Neuronal stem cell (in vitro differentiated cells): ENCODE measurements around the gene PRUNE2.

Source experiments
- DNase-seq: peaks from one replicate; pipeline ENCODE4 v3.0.0-alpha.2; 2013; ENCODE audit warnings: low spot score
- H2AFZ ChIP-seq: one replicate; pipeline ENCODE4 v1.6.1; 2013; ENCODE audit warnings: mild to moderate bottlenecking, low read length, inconsistent platforms
- H2AK5ac ChIP-seq: 2 replicates; pipeline ENCODE4 v1.6.1; 2013; ENCODE audit warnings: low read depth, mild to moderate bottlenecking, inconsistent platforms, low read length, moderate library complexity, mixed read lengths
- H2BK120ac ChIP-seq: 2 replicates; pipeline ENCODE4 v1.6.1; 2013; ENCODE audit warnings: low read depth, mild to moderate bottlenecking, inconsistent platforms, low read length, moderate library complexity, mixed read lengths
- H2BK12ac ChIP-seq: one replicate; pipeline ENCODE4 v1.6.1; 2013; ENCODE audit warnings: low read length, inconsistent platforms
- H2BK15ac ChIP-seq: 2 replicates; pipeline ENCODE4 v1.6.1; 2013; ENCODE audit warnings: mild to moderate bottlenecking, low read length, inconsistent platforms, mixed read lengths
- H2BK5ac ChIP-seq: one replicate; pipeline ENCODE4 v1.6.1; 2013; ENCODE audit warnings: inconsistent platforms, mild to moderate bottlenecking, low read length, moderate library complexity
- H3K14ac ChIP-seq: one replicate; pipeline ENCODE4 v1.6.1; 2013; ENCODE audit warnings: low read length, inconsistent platforms
- H3K18ac ChIP-seq: 2 replicates; pipeline ENCODE4 v1.6.1; 2013; ENCODE audit warnings: low read length, inconsistent platforms
- H3K23ac ChIP-seq: 2 replicates; pipeline ENCODE4 v1.6.1; 2013; ENCODE audit warnings: low read depth, mild to moderate bottlenecking, mixed read lengths, low read length, inconsistent platforms; ENCODE audit not compliant: poor library complexity
- H3K27ac ChIP-seq: replicated peaks from 3 replicates; pipeline ENCODE4 v1.5.1; 2013; ENCODE audit warnings: low read length, inconsistent platforms
- H3K27me3 ChIP-seq, 3 experiments: 2 replicates each; pipeline ENCODE4 v1.6.1; 2013; ENCODE audit warnings: low read length in 3 of 3, mild to moderate bottlenecking in 2 of 3, inconsistent platforms in 1 of 3, low read depth in 1 of 3, mixed read lengths in 1 of 3, moderate library complexity in 1 of 3; ENCODE audit not compliant: control insufficient read depth in 3 of 3, insufficient read depth in 3 of 3
- H3K36me3 ChIP-seq, 2 donors: replicated peaks in 1 of 2; 2 replicates each; pipeline ENCODE4 v1.6.1; 2013; ENCODE audit warnings: low read length in 2 of 2; ENCODE audit not compliant: control insufficient read depth in 2 of 2, insufficient read depth in 2 of 2
- H3K4ac ChIP-seq: 2 replicates; pipeline ENCODE4 v1.6.1; 2013; ENCODE audit warnings: inconsistent platforms, mild to moderate bottlenecking, low read length, moderate library complexity
- H3K4me1 ChIP-seq, 2 donors: 1 replicate in 1 of 2; 2 replicates in 1 of 2; pipeline ENCODE4 v1.6.1; 2013; ENCODE audit warnings: low read length in 2 of 2, low read depth in 1 of 2; ENCODE audit not compliant: control insufficient read depth in 2 of 2, insufficient read depth in 1 of 2
- H3K4me2 ChIP-seq: one replicate; pipeline ENCODE4 v1.6.1; 2013; ENCODE audit warnings: mild to moderate bottlenecking, low read length, inconsistent platforms; ENCODE audit not compliant: insufficient read depth, poor library complexity, severe bottlenecking
- H3K4me3 ChIP-seq, 2 donors: 2 replicates each; pipeline ENCODE4 v1.5.1; 2013; ENCODE audit warnings: low read length in 2 of 2, mild to moderate bottlenecking in 2 of 2, inconsistent platforms in 1 of 2, moderate library complexity in 1 of 2
- H3K79me1 ChIP-seq: one replicate; pipeline ENCODE4 v1.6.1; 2013; ENCODE audit warnings: low read depth, mild to moderate bottlenecking, inconsistent platforms, low read length, moderate library complexity
- H3K9ac ChIP-seq: one replicate; pipeline ENCODE4 v1.6.1; 2013; ENCODE audit warnings: mild to moderate bottlenecking, low read depth, low read length, inconsistent platforms; ENCODE audit not compliant: poor library complexity
- H3K9me3 ChIP-seq, 2 donors: replicated peaks in 1 of 2; 2 replicates each; pipeline versions ENCODE3 to v1.6.1; 2013; ENCODE audit warnings: low read length in 2 of 2, mild to moderate bottlenecking in 2 of 2, inconsistent platforms in 1 of 2, low read depth in 1 of 2, mixed read lengths in 1 of 2, moderate library complexity in 1 of 2; ENCODE audit not compliant: control insufficient read depth in 2 of 2, insufficient read depth in 1 of 2
- H4K8ac ChIP-seq: one replicate; pipeline ENCODE4 v1.6.1; 2013; ENCODE audit warnings: low read depth, mild to moderate bottlenecking, inconsistent platforms, low read length, moderate library complexity
- H4K91ac ChIP-seq: one replicate; pipeline ENCODE4 v1.6.1; 2013; ENCODE audit warnings: low read length, low read depth, mild to moderate bottlenecking, inconsistent platforms; ENCODE audit not compliant: poor library complexity
- WGBS, 2 donors: extraction: QIAGEN DNeasy Blood & Tissue Kit; methylation state at CpG; one replicate each; pipeline ENCODE4 v1.1.7; 2013; ENCODE audit warnings: missing lambda C conversion rate in 2 of 2, mixed read lengths in 1 of 2; ENCODE audit not compliant: insufficient read length in 2 of 2, insufficient replicate concordance in 1 of 2; ENCODE audit errors: extremely low coverage in 2 of 2; 5-methylcytosine and 5-hydroxymethylcytosine counted together

The PRUNE2 gene

DNA sequence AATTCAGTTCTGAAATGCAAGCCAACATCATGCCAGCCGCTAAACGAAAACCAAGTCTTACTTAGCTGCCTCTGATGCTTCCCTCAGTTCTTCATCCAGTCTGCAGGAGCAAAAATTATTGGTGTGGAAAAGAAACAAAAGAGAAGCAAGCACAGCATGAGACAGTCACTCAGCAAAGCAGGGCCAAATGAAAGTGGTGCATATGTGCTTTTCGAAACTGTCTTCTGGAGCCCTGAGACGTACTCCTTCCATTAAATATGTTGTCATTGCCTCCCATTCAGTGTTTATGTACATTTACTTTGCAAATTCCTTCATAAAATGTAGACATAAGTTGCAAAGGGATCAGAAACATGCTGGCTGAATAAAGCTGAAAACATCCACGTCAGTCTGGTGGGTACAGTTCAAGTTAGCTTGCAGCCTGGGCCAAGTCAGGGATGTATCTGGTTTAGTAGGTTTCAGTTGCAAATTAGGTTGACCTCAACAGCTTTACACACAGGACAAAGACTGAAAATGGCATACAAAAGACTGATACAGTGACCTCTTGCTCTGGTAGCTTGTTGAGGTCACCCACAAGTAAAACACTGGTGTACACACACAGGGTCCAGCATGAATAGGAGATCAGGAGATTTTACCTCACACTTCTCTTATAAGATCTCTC is 281.4 kb downstream of the PRUNE2 start:
- no peak for DNase-seq
- Histone ChIP-seq H3K36me3 (no peaks in the 10 kb centered on the region), H3K9me3 (no peaks in the 10 kb centered on the region), H2AK5ac (no peak overlapping the region), H4K91ac (no peak overlapping the region), H2BK15ac (no peak overlapping the region), H2BK120ac (no peak overlapping the region), H3K27me3 (no peaks in the 10 kb centered on the region), H2BK12ac (no peak overlapping the region), H3K4me2 (no peak overlapping the region), H3K4me1 (peaks cover 3 to 18% of the 10 kb centered on the region in 2 donors), H2AFZ (no peak overlapping the region), H3K14ac (no peak overlapping the region), H3K4me3 (no peak overlapping the region), H3K27ac (no peak overlapping the region), H4K8ac (no peak overlapping the region), H3K79me1 (no peaks in the 10 kb centered on the region), H3K9ac (no peak overlapping the region), H3K4ac (no peak overlapping the region), H2BK5ac (no peak overlapping the region), H3K23ac (no peak overlapping the region), H3K18ac (no peak overlapping the region)
- WGBS, 2 donors = no CpG with 5 or more reads among the region's 5 CpGs

DNA sequence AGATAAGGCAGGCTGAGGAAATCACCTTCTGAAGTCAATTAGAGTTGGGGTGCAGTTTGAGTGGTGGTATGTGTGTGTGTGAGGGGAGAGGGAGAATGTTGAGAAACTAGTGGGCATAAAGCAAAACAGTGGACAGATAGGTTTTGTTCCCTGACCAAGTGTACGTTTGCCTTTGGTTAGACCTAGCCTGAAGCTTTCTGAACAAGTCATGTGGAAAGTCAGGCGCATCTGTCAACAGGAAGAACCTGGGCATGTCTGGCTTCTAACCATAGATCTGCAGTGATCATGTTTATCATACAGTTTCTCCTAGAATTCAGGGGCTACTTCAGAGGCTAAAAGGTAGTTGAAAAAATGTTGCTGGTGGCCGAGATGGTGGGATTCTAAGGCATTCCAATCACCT is 284.9 kb downstream of the PRUNE2 start:
- H4K8ac ChIP-seq = no peak overlapping the region
- no peak overlapping the region for H3K14ac ChIP-seq
- H3K79me1 ChIP-seq = no peaks in the 10 kb centered on the region
- no peak overlapping the region for H3K9ac ChIP-seq
- H2BK120ac ChIP-seq = no peak overlapping the region
- H3K9me3 ChIP-seq = no peaks in the 10 kb centered on the region
- H4K91ac ChIP-seq = no peak overlapping the region
- H2AFZ ChIP-seq = no peak overlapping the region
- no peak overlapping the region for H2BK12ac ChIP-seq
- no peak overlapping the region for H2AK5ac ChIP-seq
- H3K23ac ChIP-seq = no peak overlapping the region
- no peak overlapping the region for H3K4me3 ChIP-seq
- H3K4me2 ChIP-seq = no peak overlapping the region
- no CpG with 5 or more reads among the region's 3 CpGs for WGBS, 2 donors
- no peak overlapping the region for H3K18ac ChIP-seq
- no peak overlapping the region for H2BK5ac ChIP-seq
- H2BK15ac ChIP-seq = no peak overlapping the region
- H3K36me3 ChIP-seq = no peaks in the 10 kb centered on the region
- H3K4ac ChIP-seq = no peak overlapping the region
- H3K27ac ChIP-seq = no peak overlapping the region
- peaks cover 3 to 18% of the 10 kb centered on the region in 2 donors for H3K4me1 ChIP-seq
- no peaks in the 10 kb centered on the region for H3K27me3 ChIP-seq
- no peak for DNase-seq

DNA sequence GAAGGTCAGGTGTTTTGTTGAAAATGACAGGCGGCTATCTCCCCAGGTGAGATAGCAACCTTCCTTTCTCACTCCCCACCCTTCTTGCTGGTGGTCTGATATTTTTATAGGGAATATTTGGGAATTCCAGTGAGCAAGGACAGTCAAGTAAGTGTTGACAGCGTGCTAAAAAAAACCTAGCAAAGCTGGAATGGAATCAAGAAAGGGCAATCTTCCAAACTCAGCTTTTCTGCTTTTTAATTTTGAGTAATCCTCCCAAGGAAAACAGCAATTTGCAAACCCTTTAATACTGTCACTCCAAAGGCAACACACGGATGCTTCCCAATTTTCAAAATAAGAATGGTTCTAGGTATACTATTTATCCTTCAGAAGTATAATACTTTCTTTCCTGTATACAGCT is 285.3 kb downstream of the PRUNE2 start:
- Histone ChIP-seq H3K4ac (no peak overlapping the region), H4K91ac (no peak overlapping the region), H3K4me2 (no peak overlapping the region), H4K8ac (no peak overlapping the region), H3K14ac (no peak overlapping the region), H2BK120ac (no peak overlapping the region), H2AFZ (no peak overlapping the region), H3K27ac (no peak overlapping the region), H3K18ac (no peak overlapping the region), H3K9me3 (no peaks in the 10 kb centered on the region), H3K9ac (no peak overlapping the region), H2BK5ac (no peak overlapping the region), H2AK5ac (no peak overlapping the region), H2BK12ac (no peak overlapping the region), H3K23ac (no peak overlapping the region), H3K4me1 (peaks cover 3 to 18% of the 10 kb centered on the region in 2 donors), H2BK15ac (no peak overlapping the region), H3K79me1 (no peaks in the 10 kb centered on the region), H3K36me3 (no peaks in the 10 kb centered on the region), H3K27me3 (no peaks in the 10 kb centered on the region), H3K4me3 (no peak overlapping the region)
- DNase-seq = no peak
- WGBS, 2 donors = no CpG with 5 or more reads among the region's 3 CpGs

DNA sequence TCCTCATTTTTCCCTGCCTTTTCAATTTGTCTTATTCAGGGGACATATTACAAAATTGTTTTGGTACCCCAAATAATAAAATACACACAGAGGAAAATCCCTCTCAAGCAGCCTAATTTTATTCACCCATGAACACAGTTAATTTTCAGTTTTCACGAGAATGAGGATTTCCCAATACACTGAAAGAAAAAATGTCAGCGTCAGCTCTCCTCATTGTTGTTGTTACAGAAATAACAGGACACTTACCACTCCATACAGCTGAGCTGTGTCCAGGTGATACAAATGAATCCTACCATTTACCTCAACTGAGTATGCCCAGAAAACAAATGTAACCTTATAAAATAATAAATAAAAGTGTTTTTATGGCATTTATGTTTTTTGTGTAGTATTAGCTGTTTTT is 286.3 kb downstream of the PRUNE2 start:
- H2AK5ac ChIP-seq = no peak overlapping the region
- no peak for DNase-seq
- no peak overlapping the region for H3K4me2 ChIP-seq
- no peak overlapping the region for H3K4me3 ChIP-seq
- H3K9ac ChIP-seq = no peak overlapping the region
- no peaks in the 10 kb centered on the region for H3K27me3 ChIP-seq
- no peak overlapping the region for H3K23ac ChIP-seq
- H4K91ac ChIP-seq = no peak overlapping the region
- no peaks in the 10 kb centered on the region for H3K79me1 ChIP-seq
- H2AFZ ChIP-seq = no peak overlapping the region
- H3K14ac ChIP-seq = no peak overlapping the region
- H4K8ac ChIP-seq = no peak overlapping the region
- no peaks in the 10 kb centered on the region for H3K9me3 ChIP-seq
- H2BK5ac ChIP-seq = no peak overlapping the region
- WGBS, 2 donors = no CpG with 5 or more reads among the region's 2 CpGs
- no peak overlapping the region for H2BK15ac ChIP-seq
- no peak overlapping the region for H2BK12ac ChIP-seq
- H3K27ac ChIP-seq = no peak overlapping the region
- H3K4me1 ChIP-seq = peaks cover 3 to 14% of the 10 kb centered on the region in 2 donors
- H3K4ac ChIP-seq = no peak overlapping the region
- H3K36me3 ChIP-seq = no peaks in the 10 kb centered on the region
- no peak overlapping the region for H2BK120ac ChIP-seq
- H3K18ac ChIP-seq = no peak overlapping the region
